Activated CD8-positive, alpha-beta memory T cell treated with anti-CD3 and anti-CD28 coated beads, Interleukin-2, amount 50 U/mL, for 24 hours (primary cell): ENCODE data around the gene KCNMB4.

ENCODE experiments used
- DNase-seq: peaks from one replicate; pipeline ENCODE4 v3.0.0-alpha.2; 2020; ENCODE audit errors: extremely low read depth

Gene KCNMB4

GRCh38 chr12:70443062-70443673 lies 77.1 kb downstream of the KCNMB4 start:
- DNase-seq = no peak

GRCh38 chr12:70444903-70445302 lies 78.8 kb downstream of the KCNMB4 start:
- DNase-seq = no peak

GRCh38 chr12:70448371-70448770 lies 82.3 kb downstream of the KCNMB4 start:
- no peak for DNase-seq

GRCh38 chr12:70449074-70449752 lies 83.1 kb downstream of the KCNMB4 start:
- no peak for DNase-seq

- DNase-seq = no peak
Measured at GRCh38 chr12:70449753-70450341, 83.8 kb downstream of the KCNMB4 start.

- DNase-seq = no peak
Measured at GRCh38 chr12:70451528-70451927, 85.4 kb downstream of the KCNMB4 start.

- DNase-seq = no peak
Measured at GRCh38 chr12:70456953-70457352, 90.9 kb downstream of the KCNMB4 start.

GRCh38 chr12:70459786-70460185 lies 93.7 kb downstream of the KCNMB4 start:
- DNase-seq = no peak

GRCh38 chr12:70463997-70464396 lies 97.9 kb downstream of the KCNMB4 start:
- no peak for DNase-seq

- DNase-seq = no peak
Measured at GRCh38 chr12:70466753-70467152, 100.7 kb downstream of the KCNMB4 start.

GRCh38 chr12:70467476-70467875 lies 101.4 kb downstream of the KCNMB4 start:
- DNase-seq = no peak

- no peak for DNase-seq
Measured at GRCh38 chr12:70467918-70468733, 102.0 kb downstream of the KCNMB4 start.

- DNase-seq = no peak
Measured at GRCh38 chr12:70468741-70469140, 102.7 kb downstream of the KCNMB4 start.

GRCh38 chr12:70469221-70469820 lies 103.2 kb downstream of the KCNMB4 start:
- no peak for DNase-seq

GRCh38 chr12:70482764-70483163 lies 116.7 kb downstream of the KCNMB4 start:
- DNase-seq = no peak
